Measurements from ENCODE around the gene PLEKHA5. TPM values are rescaled to one million over a fixed set of nuclear protein-coding genes. Genes with fewer than 3 reads are reported as not detected.
A peak's percentile ranks its signal among the peaks of the same experiment; 100 is the strongest.

PLEKHA5 gene
- total and polyA plus RNA-seq, 2 of the 4 experiments (the other 2 are of a cell fraction): 5.3 to 12.2 TPM

- ChIA-PET POLR2A (ENCODE audit: unreplicated experiment) (no interaction called here), CTCF (no interaction called here)
- H2BK15ac ChIP-seq (ENCODE audit: low read depth, low read length): 0 out of 3 replicates have a peak overlapping the region, but pooled peaks have one; percentile 60
- peak overlapping the region; percentile 36 for H2BK5ac ChIP-seq (ENCODE audit: low read depth, low read length, poor library complexity, severe bottlenecking)
- BruUV-seq (replicated peaks): no TSS peak
- H4K8ac ChIP-seq (ENCODE audit: low read depth in 2 of 2, low read length in 2 of 2): peak overlapping the region in 1 of 2 experiments; percentile 48; a peak in 2 of 4 replicates
- peak overlapping the region; percentile 57 for H3K14ac ChIP-seq (replicated peaks; ENCODE audit: low read depth, low read length)
- H2AFZ ChIP-seq (replicated peaks; ENCODE audit: low read length, poor library complexity): no peak overlapping the region
- peak; percentile 55 for ATAC-seq (ENCODE audit: low read depth)
- no peak overlapping the region for H4K91ac ChIP-seq (ENCODE audit: insufficient read depth, low read depth, low read length)
- H3K27ac ChIP-seq (ENCODE audit: insufficient read depth, low read length): peak overlapping the region; percentile 58; the same call in 1 of the 2 replicates
- TF ChIP-seq CEBPB (IDR thresholded peaks at IDR 0.05; ENCODE audit: low read depth, low read length): peak; percentile 53
- no peak for TF ChIP-seq RAD21 (IDR thresholded peaks at IDR 0.05; ENCODE audit: low read length)
- no peak overlapping the region for H2AK9ac ChIP-seq (replicated peaks; ENCODE audit: low read depth, low read length, poor library complexity)
- WGBS, 2 experiments (ENCODE audit: extremely low coverage in 2 of 2, insufficient read length in 1 of 2): 20% methylated on average over 2 of the region's 3 CpGs; no CpG with 5 or more reads in 1 of the 2 experiments
- H3K23ac ChIP-seq (ENCODE audit: low read depth, low read length): peak overlapping the region; percentile 56; the same call in 1 of the 2 replicates
- dilution Hi-C loops (cut with HindIII; ENCODE audit: low sequenced_read_pairs, unreplicated experiment): no loop called here
- in situ Hi-C loops (cut with MboI; ENCODE audit: low sequenced_read_pairs): no loop called here
- DNase-seq: peak; percentile 35
- H3K9ac ChIP-seq (ENCODE audit: low read depth, low read length): no peak overlapping the region
- H3K4ac ChIP-seq (ENCODE audit: low read depth, low read length): peak overlapping the region; percentile 69
- no peak overlapping the region for H3K56ac ChIP-seq (ENCODE audit: extremely low read depth, insufficient read depth, low read length)
- peaks cover 12% of the 10 kb centered on the region for H3K4me1 ChIP-seq (ENCODE audit: control insufficient read depth, insufficient read depth, low read length)
- peak overlapping the region; percentile 36; the same call in 1 of the 2 replicates for H2BK120ac ChIP-seq (ENCODE audit: low read depth, low read length)
- no peaks in the 10 kb centered on the region for H3K27me3 ChIP-seq (ENCODE audit: control insufficient read depth, insufficient read depth, low read length)
- H3K4me3 ChIP-seq (ENCODE audit: insufficient read depth, low read depth, low read length): no peak overlapping the region
- peaks cover 8% of the 10 kb centered on the region for H3K9me1 ChIP-seq (ENCODE audit: insufficient read depth, low read length)
- H2AK5ac ChIP-seq (ENCODE audit: low read depth, low read length): no peak overlapping the region
- H4K20me1 ChIP-seq (ENCODE audit: insufficient read depth, low read length): peaks cover 10% of the 10 kb centered on the region; the same call in 1 of the 2 replicates
- intact Hi-C loops (cut with micrococcal nuclease): no loop called here
- peaks cover 10 to 30% of the 10 kb centered on the region in 2 experiments for H3K79me1 ChIP-seq (ENCODE audit: low read depth in 1 of 2, low read length in 2 of 2)
- H3K18ac ChIP-seq (ENCODE audit: low read depth, low read length): peak overlapping the region; percentile 98
- H3K4me2 ChIP-seq (ENCODE audit: low read depth, low read length): peak overlapping the region; percentile 84
- no peak overlapping the region; the same call in 1 of the 2 replicates for H2BK20ac ChIP-seq (ENCODE audit: low read depth, low read length)
- H4K5ac ChIP-seq (ENCODE audit: low read depth, low read length): peak overlapping the region; percentile 99
- H3K36me3 ChIP-seq (ENCODE audit: control insufficient read depth, insufficient read depth, low read length): 0 out of 2 replicates have a peak, but pooled peaks cover 2% of the 10 kb centered on the region
- H3K9me3 ChIP-seq (ENCODE audit: control insufficient read depth, insufficient read depth, low read length): peaks cover 2% of the 10 kb centered on the region; the same call in 1 of the 2 replicates
Observed at GRCh38 chr12:19234171-19234704, 104.7 kb downstream of the PLEKHA5 start.

Measured in IMR-90 (cell line).